HG03558 (cell line): ENCODE results near the gene VAV2.

ENCODE experiments used
- ATAC-seq: cut with Tn5 transposase; IDR thresholded peaks from one replicate; pipeline ENCODE4 v1.9.1; 2021; ENCODE audit warnings: moderate number of reproducible peaks; ENCODE audit not compliant: unreplicated experiment; ENCODE audit errors: extremely low read depth

Gene VAV2

GRCh38 chr9:133863257-133863592 lies 128.9 kb downstream of the VAV2 start:
- no peak for ATAC-seq

GRCh38 chr9:133862585-133863256 lies 129.4 kb downstream of the VAV2 start:
- ATAC-seq, result no peak

GRCh38 chr9:133861692-133862091 lies 130.4 kb downstream of the VAV2 start:
- ATAC-seq, result no peak

GRCh38 chr9:133861086-133861485 lies 131.0 kb downstream of the VAV2 start:
- ATAC-seq, result no peak

- ATAC-seq, result no peak
Observed at GRCh38 chr9:133858771-133859170, 133.4 kb downstream of the VAV2 start.

GRCh38 chr9:133857639-133858038 lies 134.5 kb downstream of the VAV2 start:
- ATAC-seq, result no peak

GRCh38 chr9:133856798-133857197 lies 135.3 kb downstream of the VAV2 start:
- ATAC-seq, result no peak

- no peak for ATAC-seq
Observed at GRCh38 chr9:133855802-133856521, 136.2 kb downstream of the VAV2 start.

GRCh38 chr9:133855371-133855770 lies 136.8 kb downstream of the VAV2 start:
- ATAC-seq, result no peak

GRCh38 chr9:133854765-133855164 lies 137.4 kb downstream of the VAV2 start:
- no peak for ATAC-seq

GRCh38 chr9:133854048-133854447 lies 138.1 kb downstream of the VAV2 start:
- ATAC-seq, result no peak

- ATAC-seq, result no peak
Observed at GRCh38 chr9:133853331-133853730, 138.8 kb downstream of the VAV2 start.

- no peak for ATAC-seq
Observed at GRCh38 chr9:133852431-133852830, 139.7 kb downstream of the VAV2 start.

GRCh38 chr9:133851693-133852092 lies 140.4 kb downstream of the VAV2 start:
- no peak for ATAC-seq

- ATAC-seq, result no peak
Observed at GRCh38 chr9:133850937-133851336, 141.2 kb downstream of the VAV2 start.

GRCh38 chr9:133850161-133850560 lies 142.0 kb downstream of the VAV2 start:
- ATAC-seq, result no peak

- ATAC-seq, result no peak
Observed at GRCh38 chr9:133849110-133849670, 142.9 kb downstream of the VAV2 start.

GRCh38 chr9:133848471-133849109 lies 143.5 kb downstream of the VAV2 start:
- ATAC-seq, result no peak

GRCh38 chr9:133846483-133847090 lies 145.5 kb downstream of the VAV2 start:
- ATAC-seq, result no peak

GRCh38 chr9:133845440-133845839 lies 146.7 kb downstream of the VAV2 start:
- no peak for ATAC-seq

- ATAC-seq, result no peak
Observed at GRCh38 chr9:133844881-133845410, 147.2 kb downstream of the VAV2 start.
